ENCODE results near the gene RMRP. TPM values are rescaled to one million over a fixed set of nuclear protein-coding genes. Genes with fewer than 3 reads are reported as not detected.

RMRP gene
- total RNA-seq, 4 donors from 2014 or later: 1,650 to 4,855 (median 3,807) TPM

- WGBS, 2 donors (ENCODE audit: low coverage in 1 of 2): 4 to 8% methylated on average over 7 to 10 of the region's 10 CpGs
- H3K4me3 ChIP-seq: peak overlapping the region; percentile 79 to 81
- H3K27me3 ChIP-seq: no peaks in the 10 kb centered on the region
- H3K9me3 ChIP-seq: no peaks in the 10 kb centered on the region
- TF ChIP-seq POLR2A (IDR thresholded peaks at IDR 0.05) (no peak), EP300 (IDR thresholded peaks at IDR 0.05) (no peak), CTCF (IDR thresholded peaks at IDR 0.05) (no peak), POLR2AphosphoS5 (IDR thresholded peaks at IDR 0.05) (no peak)
- peaks cover 2 to 58% (median 10%) of the 10 kb centered on the region in 3 donors for H3K4me1 ChIP-seq
- peak overlapping the region; percentile 96 to 99 (median 98) for H3K27ac ChIP-seq
- peaks cover 0 to 28% of the 10 kb centered on the region in 2 donors for H3K36me3 ChIP-seq
- no peak for ATAC-seq
Observed at GRCh38 chr9:35691334-35691650, 33.5 kb upstream of the RMRP start.

GRCh38 chr9:35690614-35691333 lies 33.0 kb upstream of the RMRP start:
- WGBS, 2 donors (ENCODE audit: low coverage in 1 of 2): 5% methylated on average over 8 of the region's 61 CpGs; no CpG with 5 or more reads in 1 of the 2 donors
- Histone ChIP-seq H3K9me3 (no peaks in the 10 kb centered on the region), H3K4me1 (peaks cover 0 to 54% (median 6%) of the 10 kb centered on the region in 3 donors), H3K27ac (peak overlapping the region; percentile 96 to 99 (median 98)), H3K4me3 (peak overlapping the region; percentile 79 to 81), H3K27me3 (no peaks in the 10 kb centered on the region), H3K36me3 (peaks cover 0 to 28% of the 10 kb centered on the region in 2 donors)
- peak; percentile 82 for TF ChIP-seq POLR2AphosphoS5 (IDR thresholded peaks at IDR 0.05)
- no peak for TF ChIP-seq EP300 (IDR thresholded peaks at IDR 0.05)
- peak; percentile 79 for TF ChIP-seq POLR2A (IDR thresholded peaks at IDR 0.05)
- ATAC-seq: peak; percentile 66

- no peaks in the 10 kb centered on the region for H3K27me3 ChIP-seq
- peak overlapping the region; percentile 96 to 99 (median 98) for H3K27ac ChIP-seq
- peak overlapping the region; percentile 79 to 81 for H3K4me3 ChIP-seq
- peaks cover 0 to 54% (median 2%) of the 10 kb centered on the region in 3 donors for H3K4me1 ChIP-seq
- ATAC-seq: no peak
- no peak for TF ChIP-seq CTCF (IDR thresholded peaks at IDR 0.05)
- TF ChIP-seq POLR2A (IDR thresholded peaks at IDR 0.05): no peak
- TF ChIP-seq POLR2AphosphoS5 (IDR thresholded peaks at IDR 0.05): no peak
- TF ChIP-seq EP300 (IDR thresholded peaks at IDR 0.05): no peak
- WGBS, 2 donors (ENCODE audit: low coverage in 1 of 2): 0% methylated on average over 4 of the region's 21 CpGs; no CpG with 5 or more reads in 1 of the 2 donors
- H3K9me3 ChIP-seq: no peaks in the 10 kb centered on the region
- H3K36me3 ChIP-seq: peaks cover 0 to 33% of the 10 kb centered on the region in 2 donors
Observed at GRCh38 chr9:35690294-35690613, 32.4 kb upstream of the RMRP start.

GRCh38 chr9:35689542-35690293 lies 31.9 kb upstream of the RMRP start, which contains the start of gene TPM2:
Gene TPM2, minus strand, starts transcription at chr9:35689925. Its CDS starts 108 bp downstream, at chr9:35689817.
- Histone ChIP-seq H3K4me1 (peaks cover 0 to 54% (median 0%) of the 10 kb centered on the region in 3 donors), H3K27ac (peak within 1 kb of the TSS; percentile 96 to 99 (median 98)), H3K4me3 (peak within 1 kb of the TSS; percentile 79 to 81), H3K36me3 (peaks cover 0 to 38% of the 10 kb centered on the region in 2 donors), H3K9me3 (no peaks in the 10 kb centered on the region), H3K27me3 (no peaks in the 10 kb centered on the region)
- no peak for TF ChIP-seq EP300 (IDR thresholded peaks at IDR 0.05)
- TF ChIP-seq CTCF (IDR thresholded peaks at IDR 0.05): peak in 1 of 4 experiments; percentile 10
- TF ChIP-seq POLR2A (IDR thresholded peaks at IDR 0.05): peak; percentile 99
- peak; percentile 100 for TF ChIP-seq POLR2AphosphoS5 (IDR thresholded peaks at IDR 0.05)
- ATAC-seq: peak; percentile 65
- 11 to 27% methylated on average over 2 to 11 of the region's 61 CpGs for WGBS, 2 donors (ENCODE audit: low coverage in 1 of 2)
